Activated CD8-positive, alpha-beta memory T cell treated with anti-CD3 and anti-CD28 coated beads for 4 hours (primary cell): ENCODE data around the gene LY6G6D.
A peak's percentile ranks its signal among the peaks of the same experiment; 100 is the strongest.
"Not testable (repeated sequence)": the region's sequence is repeated elsewhere in the genome, so short reads cannot be mapped to it uniquely, and the experiment has no call there.

ENCODE experiments used
- DNase-seq, 2 donors: peaks; one replicate each; pipeline ENCODE4 v3.0.0-alpha.2; 2020; ENCODE audit warnings: low read depth in 2 of 2

LY6G6D gene

GRCh38 chr6:31692353-31692752 lies 22.8 kb upstream of the LY6G6D start:
- no peak for DNase-seq

- DNase-seq, result no peak
Observed at GRCh38 chr6:31692886-31693285, 22.3 kb upstream of the LY6G6D start.

GRCh38 chr6:31693535-31693934 lies 21.6 kb upstream of the LY6G6D start:
- no peak for DNase-seq

- DNase-seq, result no peak
Observed at GRCh38 chr6:31697555-31697954, 17.6 kb upstream of the LY6G6D start.

GRCh38 chr6:31700740-31701401 lies 14.3 kb upstream of the LY6G6D start:
- DNase-seq, result no peak

- no peak for DNase-seq
Observed at GRCh38 chr6:31701666-31702404, 13.3 kb upstream of the LY6G6D start.

- no peak for DNase-seq
Observed at GRCh38 chr6:31702405-31702818, 12.7 kb upstream of the LY6G6D start.

GRCh38 chr6:31702819-31703716 lies 12.1 kb upstream of the LY6G6D start, which contains the start of gene ABHD16A:
Gene ABHD16A (minus strand): TSS chr6:31703324. CDS start chr6:31703281, 43 bp downstream.
- DNase-seq, result peak; percentile 93 to 96

GRCh38 chr6:31705931-31706330 lies 9.2 kb upstream of the LY6G6D start:
- no peak for DNase-seq

GRCh38 chr6:31706599-31706998 lies 8.5 kb upstream of the LY6G6D start, which contains the start of gene LY6G6F:
Gene LY6G6F (plus strand): TSS chr6:31706866. CDS start chr6:31706907, 41 bp downstream.
- DNase-seq, result no peak

GRCh38 chr6:31707701-31708100 lies 7.4 kb upstream of the LY6G6D start:
- DNase-seq, result no peak

- DNase-seq, result no peak
Observed at GRCh38 chr6:31708224-31708623, 6.9 kb upstream of the LY6G6D start.

- DNase-seq, result not testable (repeated sequence)
Observed at GRCh38 chr6:31709157-31709556, 6.0 kb upstream of the LY6G6D start.

GRCh38 chr6:31710523-31711219 lies 4.5 kb upstream of the LY6G6D start:
- no peak for DNase-seq

- DNase-seq, result no peak
Observed at GRCh38 chr6:31711233-31711632, 3.9 kb upstream of the LY6G6D start.

GRCh38 chr6:31712296-31712695 lies 2.9 kb upstream of the LY6G6D start:
- DNase-seq, result no peak

- DNase-seq, result no peak
Observed at GRCh38 chr6:31713465-31713864, 1.7 kb upstream of the LY6G6D start.

GRCh38 chr6:31713991-31714684 lies 1.0 kb upstream of the LY6G6D start:
- no peak for DNase-seq

- no peak for DNase-seq
Observed at GRCh38 chr6:31717499-31718222, 2.5 kb downstream of the LY6G6D start.

- DNase-seq, result no peak
Observed at GRCh38 chr6:31718265-31718664, 3.1 kb downstream of the LY6G6D start.
